ENCODE data around the gene DAPP1. TPM values are rescaled to one million over a fixed set of nuclear protein-coding genes. Genes with fewer than 3 reads are reported as not detected.

The DAPP1 gene
- total RNA-seq, 1 donor: not detected

GRCh38 chr4:99801005-99801699 is 15.5 kb upstream of the DAPP1 start:
- H3K4me3 ChIP-seq (ENCODE audit: low read depth, low read length): no peak overlapping the region
- TF ChIP-seq CTCF (IDR thresholded peaks at IDR 0.05; ENCODE audit: insufficient read depth, low read length): no peak
- no peak for DNase-seq (ENCODE audit: low read depth)

- TF ChIP-seq CTCF (IDR thresholded peaks at IDR 0.05; ENCODE audit: insufficient read depth, low read length): no peak
- no peak for DNase-seq (ENCODE audit: low read depth)
- no peak overlapping the region for H3K4me3 ChIP-seq (ENCODE audit: low read depth, low read length)
These were observed 13.0 kb upstream of the DAPP1 start for GRCh38 chr4:99803566-99804101.

GRCh38 chr4:99806545-99806944 is 10.1 kb upstream of the DAPP1 start:
- no peak for TF ChIP-seq CTCF (IDR thresholded peaks at IDR 0.05; ENCODE audit: insufficient read depth, low read length)
- no peak overlapping the region for H3K4me3 ChIP-seq (ENCODE audit: low read depth, low read length)
- no peak for DNase-seq (ENCODE audit: low read depth)

GRCh38 chr4:99807666-99808065 is 9.0 kb upstream of the DAPP1 start:
- DNase-seq (ENCODE audit: low read depth): no peak
- no peak for TF ChIP-seq CTCF (IDR thresholded peaks at IDR 0.05; ENCODE audit: insufficient read depth, low read length)
- H3K4me3 ChIP-seq (ENCODE audit: low read depth, low read length): no peak overlapping the region

DNA sequence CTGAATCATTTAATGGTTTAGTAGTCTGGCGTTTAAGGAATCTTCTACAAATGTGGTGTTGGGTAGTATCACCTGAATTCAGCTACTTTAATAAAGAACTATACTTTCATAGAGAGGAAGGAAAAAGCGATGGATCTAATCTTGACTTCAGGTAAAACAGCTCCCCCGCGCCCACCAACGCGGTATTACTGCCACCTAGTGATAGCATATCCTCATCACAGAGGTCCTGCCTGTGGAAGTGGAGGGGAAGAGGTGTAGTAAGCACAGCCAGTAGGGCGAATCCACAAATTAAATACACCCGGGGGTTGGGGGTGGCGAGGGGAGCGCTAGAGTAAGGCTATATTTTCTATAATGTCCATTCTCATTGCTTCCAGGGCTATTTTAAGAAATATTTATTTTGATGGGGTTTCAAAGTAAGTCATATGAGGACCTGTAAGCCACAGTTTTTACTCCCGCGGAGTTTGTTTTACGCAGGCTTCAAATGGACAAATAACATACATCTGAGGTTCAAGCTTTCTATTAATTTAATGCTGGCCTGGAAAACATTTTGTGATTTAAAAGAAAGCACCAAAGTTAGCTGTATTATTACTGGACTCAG is 8.3 kb upstream of the DAPP1 start:
- peak; percentile 51 for DNase-seq (ENCODE audit: low read depth)
- peak; percentile 67 for TF ChIP-seq CTCF (IDR thresholded peaks at IDR 0.05; ENCODE audit: insufficient read depth, low read length)
- no peak overlapping the region for H3K4me3 ChIP-seq (ENCODE audit: low read depth, low read length)

DNA sequence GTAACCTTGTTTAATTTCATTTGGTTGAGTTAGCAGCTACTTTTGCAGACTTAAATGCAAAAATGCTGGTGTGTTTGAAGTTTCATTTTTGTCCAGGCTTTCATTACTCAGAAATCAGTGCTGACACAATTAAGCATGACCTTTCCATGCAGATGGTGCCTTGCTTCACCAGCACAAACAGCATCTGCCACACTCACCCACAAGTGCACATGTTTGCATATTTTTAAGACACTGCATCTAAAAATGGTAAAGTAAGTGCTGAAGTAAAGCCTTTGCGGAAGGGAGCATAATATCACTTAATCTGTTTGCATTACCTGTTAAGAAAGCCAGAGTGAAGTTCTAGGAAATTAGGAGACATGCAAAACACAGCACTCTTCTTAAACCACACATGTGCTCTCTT is 7.3 kb upstream of the DAPP1 start:
- TF ChIP-seq CTCF (IDR thresholded peaks at IDR 0.05; ENCODE audit: insufficient read depth, low read length): no peak
- H3K4me3 ChIP-seq (ENCODE audit: low read depth, low read length): no peak overlapping the region
- DNase-seq (ENCODE audit: low read depth): no peak
